Fibroblast of lung (primary cell): Measurements from ENCODE around the gene PCGF2. TPM values are rescaled to one million over a fixed set of nuclear protein-coding genes. Genes with fewer than 3 reads are reported as not detected.

ENCODE experiments used
- DNase-seq, 2 donors: peaks; one replicate each; pipeline versions ENCODE4 v3.0.0 to v3.0.0-alpha.2; 2010; ENCODE audit warnings: low read depth in 2 of 2
- H2AFZ ChIP-seq: 2 replicates; pipeline ENCODE4 v1.5.1; 2012; ENCODE audit warnings: low read length, control low read depth, inconsistent platforms
- H3K27ac ChIP-seq: 2 replicates; pipeline ENCODE4 v1.5.1; 2011; ENCODE audit warnings: low read length, control low read depth; ENCODE audit not compliant: insufficient read depth
- H3K27me3 ChIP-seq: 2 replicates; pipeline ENCODE4 v1.5.1; 2011; ENCODE audit warnings: mild to moderate bottlenecking, low read length; ENCODE audit not compliant: control insufficient read depth, insufficient read depth
- H3K36me3 ChIP-seq: 2 replicates; pipeline ENCODE4 v1.5.1; 2011; ENCODE audit warnings: low read length; ENCODE audit not compliant: control insufficient read depth, insufficient read depth
- H3K4me1 ChIP-seq: 2 replicates; pipeline ENCODE4 v1.5.1; 2011; ENCODE audit warnings: low read length; ENCODE audit not compliant: control insufficient read depth, insufficient read depth; ENCODE audit errors: extremely low read depth
- H3K4me2 ChIP-seq: 2 replicates; pipeline ENCODE4 v1.5.1; 2011; ENCODE audit warnings: low read length, control low read depth; ENCODE audit not compliant: insufficient read depth; ENCODE audit errors: extremely low read depth
- H3K4me3 ChIP-seq, 4 experiments: fragments of 200-600 bp in 1 of 4; sonication (generic) in 1 of 4; replicated peaks in 1 of 4; 2 replicates each; pipeline ENCODE4 v1.5.1; 2011 to 2016; ENCODE audit warnings: low read length in 4 of 4, low read depth in 3 of 4, mild to moderate bottlenecking in 3 of 4, control low read depth in 2 of 4, inconsistent platforms in 1 of 4, mixed read lengths in 1 of 4; ENCODE audit not compliant: insufficient read depth in 1 of 4; ENCODE audit errors: control extremely low read depth in 1 of 4
- H3K79me2 ChIP-seq: 2 replicates; pipeline ENCODE4 v1.5.1; 2012; ENCODE audit warnings: mild to moderate bottlenecking, low read length, inconsistent platforms; ENCODE audit not compliant: control insufficient read depth, insufficient read depth
- H3K9ac ChIP-seq: 2 replicates; pipeline ENCODE4 v1.5.1; 2011; ENCODE audit warnings: mild to moderate bottlenecking, low read length, control low read depth; ENCODE audit not compliant: insufficient read depth
- H3K9me3 ChIP-seq: 2 replicates; pipeline ENCODE4 v1.5.1; 2012; ENCODE audit warnings: low read depth, low read length; ENCODE audit not compliant: control insufficient read depth, insufficient read depth
- H4K20me1 ChIP-seq: 2 replicates; pipeline ENCODE4 v1.5.1; 2011; ENCODE audit warnings: low read length; ENCODE audit not compliant: control insufficient read depth, insufficient read depth; ENCODE audit errors: extremely low read depth
- EZH2 ChIP-seq: IDR thresholded peaks from 2 replicates; pipeline ENCODE4 v1.5.1; 2012; ENCODE audit warnings: low read length, control low read depth, mild to moderate bottlenecking; ENCODE audit errors: missing control alignments
- polyA plus RNA-seq, 2 donors: library from polyadenylated mRNA; depleted of rRNA in 1 of 2; stranded (reverse) in 1 of 2; unstranded in 1 of 2; fragments of >200 nt; gene quantifications; 2 replicates each; pipeline ENCODE4 v1.2.1, GENCODE V29; 2011 to 2012; ENCODE audit warnings: missing spikeins in 1 of 2
- total RNA-seq: library from RNA; depleted of rRNA; stranded (reverse); fragments of >200 nt; gene quantifications from 2 replicates; pipeline ENCODE4 v1.2.1, GENCODE V29; 2014
- TF ChIP-seq, protein P1 (sequence below), 2 donors: IDR thresholded peaks in 1 of 2; conservative IDR thresholded peaks in 1 of 2; 1 replicate in 1 of 2; 2 replicates in 1 of 2; pipeline ENCODE4 v1.5.1; 2011 to 2012; ENCODE audit warnings: low read length in 2 of 2, control low read depth in 1 of 2, inconsistent platforms in 1 of 2, low read depth in 1 of 2, mild to moderate bottlenecking in 1 of 2

The PCGF2 gene
- total and polyA plus RNA-seq, 2 donors (not counting 1 experiment from before 2014, with no cell fraction given): 4.0 to 8.0 TPM

DNA sequence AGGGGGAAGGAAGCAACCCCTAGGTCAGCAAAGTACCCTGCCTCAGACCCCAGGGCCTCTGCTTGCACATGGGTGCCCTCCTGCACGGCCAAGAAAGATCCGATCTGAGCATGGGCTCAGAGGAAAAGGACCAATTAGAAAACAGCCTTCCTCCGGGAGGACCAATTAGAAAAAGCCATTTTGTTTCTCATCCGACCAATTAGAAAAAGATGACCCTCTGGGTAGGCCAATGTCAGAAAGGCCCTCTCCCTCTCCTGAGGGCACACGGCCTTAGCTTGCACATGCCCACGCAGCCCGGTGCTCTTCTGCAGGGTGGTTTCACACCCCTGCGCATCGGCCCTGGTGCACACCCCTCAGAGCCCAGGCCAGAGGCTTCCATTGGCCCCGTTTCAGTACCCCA lies 23.1 kb downstream of the PCGF2 start:
- H3K27me3 ChIP-seq: no peaks in the 10 kb centered on the region
- H4K20me1 ChIP-seq: no peaks in the 10 kb centered on the region
- no peaks in the 10 kb centered on the region for H3K4me1 ChIP-seq
- peaks cover 12% of the 10 kb centered on the region for H3K36me3 ChIP-seq
- no peaks in the 10 kb centered on the region for H3K79me2 ChIP-seq
- no peak for DNase-seq
- no peaks in the 10 kb centered on the region for H3K9me3 ChIP-seq
- H3K4me2 ChIP-seq: no peak overlapping the region
- no peak overlapping the region for H3K4me3 ChIP-seq
- H3K9ac ChIP-seq: no peak overlapping the region
- no peak overlapping the region for H3K27ac ChIP-seq
- no peak overlapping the region for H2AFZ ChIP-seq
- TF ChIP-seq EZH2: no peak
- TF ChIP-seq, protein P1, sequence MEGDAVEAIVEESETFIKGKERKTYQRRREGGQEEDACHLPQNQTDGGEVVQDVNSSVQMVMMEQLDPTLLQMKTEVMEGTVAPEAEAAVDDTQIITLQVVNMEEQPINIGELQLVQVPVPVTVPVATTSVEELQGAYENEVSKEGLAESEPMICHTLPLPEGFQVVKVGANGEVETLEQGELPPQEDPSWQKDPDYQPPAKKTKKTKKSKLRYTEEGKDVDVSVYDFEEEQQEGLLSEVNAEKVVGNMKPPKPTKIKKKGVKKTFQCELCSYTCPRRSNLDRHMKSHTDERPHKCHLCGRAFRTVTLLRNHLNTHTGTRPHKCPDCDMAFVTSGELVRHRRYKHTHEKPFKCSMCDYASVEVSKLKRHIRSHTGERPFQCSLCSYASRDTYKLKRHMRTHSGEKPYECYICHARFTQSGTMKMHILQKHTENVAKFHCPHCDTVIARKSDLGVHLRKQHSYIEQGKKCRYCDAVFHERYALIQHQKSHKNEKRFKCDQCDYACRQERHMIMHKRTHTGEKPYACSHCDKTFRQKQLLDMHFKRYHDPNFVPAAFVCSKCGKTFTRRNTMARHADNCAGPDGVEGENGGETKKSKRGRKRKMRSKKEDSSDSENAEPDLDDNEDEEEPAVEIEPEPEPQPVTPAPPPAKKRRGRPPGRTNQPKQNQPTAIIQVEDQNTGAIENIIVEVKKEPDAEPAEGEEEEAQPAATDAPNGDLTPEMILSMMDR (conservative IDR thresholded peaks at IDR 0.05 in 1 of 2, IDR thresholded peaks at IDR 0.05 in 1 of 2; ENCODE audit: low read depth in 1 of 2, low read length in 2 of 2): no peak

DNA sequence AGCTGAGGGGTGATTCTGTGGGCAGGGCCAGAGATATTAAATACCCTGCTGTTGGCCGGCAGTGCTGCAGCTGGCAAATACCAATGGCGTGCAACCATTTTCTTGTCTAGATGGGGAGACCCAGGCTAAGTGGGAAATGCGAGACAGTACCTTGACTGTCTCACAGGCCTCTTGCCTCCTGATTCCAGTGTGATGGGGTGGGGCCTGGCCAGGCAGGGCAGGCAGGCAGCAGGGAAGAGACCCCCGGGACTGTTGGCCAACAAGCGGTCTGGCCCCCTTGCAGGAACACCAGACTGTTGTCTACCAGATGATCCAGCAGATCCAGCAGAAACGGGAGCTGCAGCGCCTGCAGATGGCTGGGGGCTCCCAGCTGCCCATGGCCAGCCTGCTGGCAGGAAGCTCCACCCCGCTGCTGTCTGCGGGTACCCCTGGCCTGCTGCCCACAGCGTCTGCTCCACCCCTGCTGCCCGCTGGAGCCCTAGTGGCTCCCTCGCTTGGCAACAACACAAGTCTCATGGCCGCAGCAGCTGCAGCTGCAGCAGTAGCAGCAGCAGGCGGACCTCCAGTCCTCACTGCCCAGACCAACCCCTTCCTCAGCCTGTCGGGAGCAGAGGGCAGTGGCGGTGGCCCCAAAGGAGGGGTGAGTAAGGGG lies 23.7 kb downstream of the PCGF2 start:
- DNase-seq: no peak
- no peak for TF ChIP-seq EZH2
- TF ChIP-seq, protein P1 (conservative IDR thresholded peaks at IDR 0.05 in 1 of 2, IDR thresholded peaks at IDR 0.05 in 1 of 2; ENCODE audit: low read depth in 1 of 2, low read length in 2 of 2): no peak
- peaks cover 12% of the 10 kb centered on the region for H3K36me3 ChIP-seq
- no peak overlapping the region for H2AFZ ChIP-seq
- H3K27me3 ChIP-seq: no peaks in the 10 kb centered on the region
- no peaks in the 10 kb centered on the region for H3K4me1 ChIP-seq
- H3K79me2 ChIP-seq: no peaks in the 10 kb centered on the region
- H3K9me3 ChIP-seq: no peaks in the 10 kb centered on the region
- no peak overlapping the region for H3K4me3 ChIP-seq
- H3K4me2 ChIP-seq: no peak overlapping the region
- no peak overlapping the region for H3K9ac ChIP-seq
- no peak overlapping the region for H3K27ac ChIP-seq
- H4K20me1 ChIP-seq: no peaks in the 10 kb centered on the region

DNA sequence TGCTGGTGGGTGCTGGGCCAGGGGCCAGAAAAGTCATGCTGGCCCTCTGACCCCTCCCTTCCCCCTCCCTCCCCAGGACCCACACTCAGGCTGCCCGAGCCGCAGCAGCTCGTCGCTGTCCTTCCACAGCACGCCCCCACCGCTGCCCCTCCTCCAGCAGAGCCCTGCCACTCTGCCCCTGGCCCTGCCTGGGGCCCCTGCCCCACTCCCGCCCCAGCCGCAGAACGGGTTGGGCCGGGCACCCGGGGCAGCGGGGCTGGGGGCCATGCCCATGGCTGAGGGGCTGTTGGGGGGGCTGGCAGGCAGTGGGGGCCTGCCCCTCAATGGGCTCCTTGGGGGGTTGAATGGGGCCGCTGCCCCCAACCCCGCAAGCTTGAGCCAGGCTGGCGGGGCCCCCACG lies 26.3 kb downstream of the PCGF2 start:
- Histone ChIP-seq H3K79me2 (no peaks in the 10 kb centered on the region), H4K20me1 (no peaks in the 10 kb centered on the region), H2AFZ (no peak overlapping the region), H3K9me3 (no peaks in the 10 kb centered on the region), H3K27ac (no peak overlapping the region), H3K4me1 (no peaks in the 10 kb centered on the region), H3K9ac (no peak overlapping the region), H3K4me3 (no peak overlapping the region), H3K36me3 (peaks cover 12% of the 10 kb centered on the region), H3K4me2 (no peak overlapping the region), H3K27me3 (no peaks in the 10 kb centered on the region)
- TF ChIP-seq, protein P1 (conservative IDR thresholded peaks at IDR 0.05 in 1 of 2, IDR thresholded peaks at IDR 0.05 in 1 of 2; ENCODE audit: low read depth in 1 of 2, low read length in 2 of 2): no peak
- no peak for TF ChIP-seq EZH2
- DNase-seq: no peak
